Astrocyte (in vitro differentiated cells and primary cell): ENCODE data around the gene HYDIN.

Experiments used
- CTCF ChIP-seq: IDR thresholded peaks from 2 replicates; pipeline ENCODE4 v1.5.1; 2011; ENCODE audit warnings: low read depth, mild to moderate bottlenecking, inconsistent platforms, low read length, moderate library complexity; ENCODE audit not compliant: insufficient read depth
- EZH2 ChIP-seq: IDR thresholded peaks from 2 replicates; pipeline ENCODE4 v1.6.1; 2012; ENCODE audit warnings: mild to moderate bottlenecking, low read length, inconsistent platforms; ENCODE audit not compliant: insufficient read depth

DNA sequence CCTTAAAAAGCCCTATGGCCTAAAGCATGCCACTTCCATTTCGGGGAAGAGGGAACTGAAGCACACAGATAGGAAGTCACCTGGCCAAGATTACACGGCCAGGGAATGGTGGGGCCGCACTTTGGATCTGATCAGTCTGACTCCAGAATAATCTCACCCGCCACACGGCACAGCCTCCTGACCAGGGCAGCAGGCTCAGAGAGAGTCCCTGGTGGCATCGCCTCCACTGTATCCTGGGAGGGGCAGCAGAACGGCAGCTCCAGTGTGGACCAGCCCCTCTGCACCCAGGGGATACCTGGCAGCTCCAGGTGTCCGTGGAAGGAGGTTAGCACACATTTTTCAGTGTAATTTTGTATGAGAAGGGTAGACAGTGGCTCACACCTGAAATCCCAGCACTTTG lies 465.0 kb downstream of the HYDIN start:
- TF ChIP-seq CTCF (no peak), EZH2 (no peak)
